ENCODE results near the gene DDAH1. TPM values are rescaled to one million over a fixed set of nuclear protein-coding genes. Genes with fewer than 3 reads are reported as not detected.

Gene DDAH1
- total and polyA plus RNA-seq, 2 of the 4 experiments (the other 2 are of a cell fraction), result 78.0 to 94.5 TPM

Small RNAs within 50 kb of the gene (microRNA-seq; reads per million reads assigned to microRNA genes)
- gene RF00019 (ENCODE audit: insufficient read depth, insufficient read length), result not detected

Small RNAs within 50 kb of the gene (small RNA-seq; reads per million reads assigned to genes)
- gene RF00019, result 0 reads per million in 5 experiments

Other genes starting within 250 kb of the DDAH1 start
- gene C1orf52, start 205.5 kb downstream of the DDAH1 start, total RNA-seq (2012; rRNA removed), result 16.3 and 23.1 TPM in 2 replicates
- 31.3 and 33.5 TPM in 2 replicates for gene C1orf52, start 205.5 kb downstream of the DDAH1 start, polyA plus RNA-seq (2012; rRNA removed)
- 30.5 and 51.4 TPM in 2 replicates for gene BCL10, start 188.5 kb downstream of the DDAH1 start, total RNA-seq (2012; rRNA removed)
- 11.2 and 15.3 TPM in 2 replicates for gene BCL10, start 188.5 kb downstream of the DDAH1 start, polyA plus RNA-seq (2012; rRNA removed)
- gene CCN1, start 115.6 kb upstream of the DDAH1 start, total RNA-seq (2012; rRNA removed), result 76.9 and 90.3 TPM in 2 replicates
- gene CCN1, start 115.6 kb upstream of the DDAH1 start, polyA plus RNA-seq (2012; rRNA removed), result 819 and 905 TPM in 2 replicates
- 9.0 and 17.2 TPM in 2 replicates for gene ZNHIT6, start 243.3 kb upstream of the DDAH1 start, total RNA-seq (2012; rRNA removed)
- 11.9 and 13.7 TPM in 2 replicates for gene ZNHIT6, start 243.3 kb upstream of the DDAH1 start, polyA plus RNA-seq (2012; rRNA removed)